GM21390 (cell line): ENCODE measurements around the gene WAC.
"Not testable (repeated sequence)": the region's sequence is repeated elsewhere in the genome, so short reads cannot be mapped to it uniquely, and the experiment has no call there.

Experiments used
- ATAC-seq: cut with Tn5 transposase; IDR thresholded peaks from one replicate; pipeline ENCODE4 v1.9.1; 2021; ENCODE audit not compliant: unreplicated experiment

Gene WAC

DNA sequence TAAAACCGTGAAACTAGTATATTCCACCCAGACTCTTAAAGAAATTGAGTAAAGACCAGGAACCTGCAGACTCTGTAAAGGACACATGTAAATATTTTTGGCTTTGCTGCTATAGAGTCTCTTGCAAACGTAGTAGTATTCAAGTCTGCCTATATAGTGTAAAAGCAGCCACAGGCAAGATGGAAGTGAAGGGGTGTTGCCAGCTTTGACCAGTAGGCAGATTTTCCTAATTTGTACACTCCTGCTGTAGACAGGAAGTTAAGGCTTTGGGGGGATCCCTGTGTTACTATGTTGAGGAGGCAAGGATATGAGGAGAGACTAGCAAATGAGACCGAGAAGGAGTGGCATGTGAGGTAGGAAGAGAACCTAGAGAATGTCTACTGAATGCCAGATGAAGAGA is 27.7 kb downstream of the WAC start:
- ATAC-seq, result no peak

GRCh38 chr10:28561531-28561930 is 28.6 kb downstream of the WAC start:
- ATAC-seq, result no peak

GRCh38 chr10:28564905-28565304 is 32.0 kb downstream of the WAC start:
- no peak for ATAC-seq

- no peak for ATAC-seq
Measured at GRCh38 chr10:28566458-28567015, 33.6 kb downstream of the WAC start.

DNA sequence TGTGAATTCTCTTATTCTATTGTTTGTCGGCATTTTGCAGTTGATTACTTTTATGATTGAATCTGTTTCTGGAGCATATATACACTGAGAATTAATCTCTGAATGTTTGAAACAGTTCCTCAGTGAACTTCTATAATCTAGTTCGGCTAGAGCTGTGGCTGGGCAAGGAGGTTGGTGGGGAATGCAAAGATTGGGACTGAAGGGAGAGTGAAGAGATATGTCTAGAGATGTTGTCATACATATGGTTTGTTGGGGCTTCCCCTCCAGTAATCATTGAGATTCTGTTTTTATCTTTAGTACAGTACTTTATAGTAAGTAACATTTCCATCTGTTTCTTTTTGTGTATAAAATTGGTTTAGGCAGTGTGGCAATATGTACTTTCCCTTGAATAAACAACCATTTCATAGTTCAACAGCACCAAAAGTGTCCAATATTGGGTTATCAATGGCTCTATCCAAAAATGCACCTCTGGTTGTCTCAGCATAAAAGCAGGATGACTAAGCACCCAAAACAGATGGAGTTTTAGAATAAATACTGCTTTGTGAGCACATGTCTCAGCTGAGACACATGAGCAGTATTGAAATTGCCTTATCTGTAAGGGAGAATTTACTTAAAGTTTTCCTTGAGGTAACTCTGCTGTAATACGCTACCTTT is 36.7 kb downstream of the WAC start:
- ATAC-seq, result no peak

GRCh38 chr10:28570598-28570997 is 37.7 kb downstream of the WAC start:
- no peak for ATAC-seq

GRCh38 chr10:28571265-28571664 is 38.3 kb downstream of the WAC start:
- no peak for ATAC-seq

- not testable (repeated sequence) for ATAC-seq
Measured at GRCh38 chr10:28574214-28574613, 41.3 kb downstream of the WAC start.

GRCh38 chr10:28575852-28576251 is 42.9 kb downstream of the WAC start:
- ATAC-seq, result no peak

- no peak for ATAC-seq
Measured at GRCh38 chr10:28577506-28577905, 44.6 kb downstream of the WAC start.

GRCh38 chr10:28578454-28578853 is 45.5 kb downstream of the WAC start:
- ATAC-seq, result no peak

DNA sequence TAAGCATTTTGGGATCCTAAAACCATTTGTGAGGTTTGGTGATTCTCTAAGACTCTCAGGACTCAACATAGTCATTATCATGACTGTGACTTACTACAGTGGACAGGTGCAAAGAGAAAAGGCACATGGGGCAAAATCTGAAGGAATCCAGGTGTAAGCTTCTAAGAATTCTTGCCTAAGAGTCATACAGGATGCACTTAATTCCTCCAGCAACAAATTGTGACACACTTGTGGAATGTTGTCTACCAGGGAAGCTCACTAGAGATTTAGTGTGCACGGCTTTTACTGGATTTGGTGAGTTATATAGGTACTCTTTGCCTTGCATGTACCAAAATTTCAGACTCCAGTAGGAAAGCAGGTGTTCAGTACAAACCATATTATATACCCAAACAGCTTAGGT is 47.9 kb downstream of the WAC start:
- no peak for ATAC-seq

GRCh38 chr10:28581916-28582315 is 49.0 kb downstream of the WAC start:
- no peak for ATAC-seq

DNA sequence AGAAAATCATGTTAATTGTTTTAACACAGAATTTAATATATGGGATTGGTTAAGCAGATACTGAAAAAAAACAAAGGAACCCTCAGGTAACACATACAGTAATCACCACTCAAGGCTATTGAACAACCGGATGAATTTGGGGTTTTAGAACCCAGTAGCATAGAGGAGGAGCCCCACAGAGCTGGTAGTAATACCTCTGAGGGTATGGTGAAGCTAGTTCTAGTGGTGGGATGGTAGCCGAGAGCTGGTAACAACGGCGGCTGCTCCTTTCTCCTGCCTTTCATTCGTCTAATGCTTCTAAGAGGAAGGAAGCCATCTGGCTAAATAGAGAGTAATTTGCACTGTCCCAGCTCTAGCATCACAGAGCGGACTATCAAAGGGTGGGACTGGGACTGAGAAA is 52.2 kb downstream of the WAC start:
- ATAC-seq, result no peak

- no peak for ATAC-seq
Measured at GRCh38 chr10:28586176-28586575, 53.3 kb downstream of the WAC start.

DNA sequence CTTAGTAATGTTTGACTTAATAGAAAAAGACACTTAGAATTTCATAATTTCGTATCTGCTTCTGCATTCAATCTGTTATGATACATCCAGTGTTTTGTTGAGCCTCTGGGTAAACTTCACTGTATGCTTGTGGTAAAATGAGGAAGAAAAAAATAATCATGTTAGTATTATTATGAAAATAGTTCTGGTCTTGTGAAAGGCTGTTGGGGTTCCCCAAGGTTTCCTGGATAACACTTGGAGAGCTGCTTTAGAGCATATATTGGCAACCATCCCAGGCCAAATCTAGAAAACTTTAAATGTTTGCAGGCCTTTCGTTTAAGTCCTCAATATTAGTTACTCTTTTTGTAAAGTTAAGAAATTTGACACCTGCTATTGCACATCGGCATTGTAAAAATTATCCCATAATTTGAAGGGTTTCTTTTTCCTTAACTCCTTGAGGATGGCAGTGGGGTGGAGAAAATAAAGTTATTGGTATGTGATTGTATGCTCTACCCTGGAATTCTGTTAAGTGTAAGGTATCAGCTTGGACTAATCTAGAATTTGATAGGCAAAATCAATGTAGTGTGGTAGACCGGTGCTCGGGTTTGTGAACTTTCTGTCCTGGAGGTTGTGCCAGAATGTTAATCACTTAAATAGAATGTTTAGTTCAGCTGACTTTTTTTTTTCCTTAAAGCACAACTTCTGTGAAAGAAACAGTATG is 54.5 kb downstream of the WAC start:
- ATAC-seq, result no peak

- no peak for ATAC-seq
Measured at GRCh38 chr10:28587970-28588290, 55.0 kb downstream of the WAC start.

- no peak for ATAC-seq
Measured at GRCh38 chr10:28592953-28593352, 60.0 kb downstream of the WAC start.

- no peak for ATAC-seq
Measured at GRCh38 chr10:28593811-28594210, 60.9 kb downstream of the WAC start.

DNA sequence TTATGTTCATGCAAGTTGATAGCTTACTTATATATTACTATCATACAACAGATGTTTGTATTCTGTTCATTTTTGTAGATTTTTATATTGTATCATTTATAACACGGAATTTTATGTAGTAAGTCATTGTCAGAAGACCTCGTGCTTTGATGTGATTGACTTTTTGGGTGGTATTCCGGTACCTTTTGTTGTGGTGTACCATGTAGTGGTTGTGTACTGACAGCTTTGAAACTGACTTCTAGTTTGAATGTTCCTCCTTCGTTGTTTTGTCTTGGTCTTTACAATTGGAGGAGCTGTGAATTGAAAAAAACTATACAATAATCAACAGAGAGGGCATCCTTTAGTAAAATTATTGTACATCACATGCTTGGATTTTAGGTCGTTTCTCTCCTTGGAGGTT is 61.5 kb downstream of the WAC start:
- ATAC-seq, result no peak

DNA sequence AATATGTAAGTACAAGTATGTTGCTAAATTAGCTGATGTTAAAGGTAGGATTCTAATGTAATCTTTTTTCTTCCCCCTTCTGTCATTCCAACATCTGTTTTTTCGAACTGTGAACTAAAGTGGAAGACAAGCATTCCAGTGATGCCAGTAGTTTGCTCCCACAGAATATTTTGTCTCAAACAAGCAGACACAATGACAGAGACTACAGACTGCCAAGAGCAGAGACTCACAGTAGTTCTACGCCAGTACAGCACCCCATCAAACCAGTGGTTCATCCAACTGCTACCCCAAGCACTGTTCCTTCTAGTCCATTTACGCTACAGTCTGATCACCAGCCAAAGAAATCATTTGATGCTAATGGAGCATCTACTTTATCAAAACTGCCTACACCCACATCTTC is 62.7 kb downstream of the WAC start:
- ATAC-seq, result no peak

DNA sequence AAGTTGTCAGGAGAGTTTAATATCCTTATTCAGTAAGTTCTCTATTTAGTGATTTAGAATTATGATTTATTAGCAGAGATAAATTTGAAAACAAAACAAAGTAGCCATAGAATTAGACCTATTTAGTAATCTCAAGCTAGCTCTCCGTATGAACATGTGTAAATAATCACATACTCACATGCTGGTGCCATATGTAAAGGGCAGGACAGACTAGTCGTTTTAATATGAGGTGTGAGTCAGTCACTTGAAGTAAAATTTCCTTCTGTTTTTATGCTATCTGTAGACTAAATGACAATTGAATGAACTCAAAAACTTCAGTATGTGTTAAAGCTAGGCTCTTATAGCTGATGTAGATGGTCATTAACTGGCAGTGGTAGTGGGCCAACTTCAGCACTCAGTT is 67.1 kb downstream of the WAC start:
- ATAC-seq, result no peak

- no peak for ATAC-seq
Measured at GRCh38 chr10:28601012-28601411, 68.1 kb downstream of the WAC start.
